ENCODE data around the gene ZNF507.

Gene ZNF507

DNA sequence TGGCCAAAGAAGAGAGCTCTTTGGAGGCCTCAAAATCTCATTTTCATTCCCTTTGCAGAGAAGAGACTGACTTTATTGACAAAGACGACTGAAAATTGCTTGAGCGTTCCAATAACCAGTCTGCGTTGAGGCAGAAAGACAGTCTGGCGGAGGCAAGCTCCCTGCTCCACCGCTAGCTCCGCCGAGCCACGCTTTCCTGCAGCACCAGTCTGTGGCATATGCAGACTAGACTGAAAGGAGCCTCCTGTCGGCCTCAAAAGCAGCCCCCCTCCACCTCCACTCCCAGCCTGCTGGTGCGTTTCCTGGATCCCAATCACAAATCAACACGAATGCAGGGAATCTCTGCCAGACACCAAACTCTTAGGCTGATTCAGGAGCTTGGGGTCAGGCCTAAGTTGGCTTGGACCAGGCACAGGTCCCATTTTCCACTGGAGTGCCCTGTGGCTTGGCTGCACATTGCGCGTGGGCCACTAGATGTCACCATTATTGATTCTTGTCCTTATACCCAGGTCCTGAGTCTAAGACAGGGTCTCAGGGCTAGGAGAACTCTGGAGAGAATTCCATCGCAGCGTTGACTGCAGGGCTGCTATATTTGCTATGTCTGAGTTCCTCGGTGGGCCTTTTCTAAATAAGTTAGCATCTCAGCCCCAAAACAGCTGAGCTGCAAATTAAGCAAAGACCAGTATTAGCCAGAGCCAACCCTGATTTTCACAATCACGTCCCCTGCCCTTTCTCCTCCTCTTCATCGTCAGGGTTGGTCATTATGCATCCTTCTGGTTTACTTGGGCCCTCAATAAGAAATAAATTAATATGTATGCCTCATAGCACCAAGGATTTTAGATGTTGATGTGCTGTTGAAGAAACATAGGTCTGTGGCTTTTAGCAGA, 5.2 kb upstream of the ZNF507 start:
- peak; percentile 44 for DNase-seq (ENCODE audit: low spot score)

DNA sequence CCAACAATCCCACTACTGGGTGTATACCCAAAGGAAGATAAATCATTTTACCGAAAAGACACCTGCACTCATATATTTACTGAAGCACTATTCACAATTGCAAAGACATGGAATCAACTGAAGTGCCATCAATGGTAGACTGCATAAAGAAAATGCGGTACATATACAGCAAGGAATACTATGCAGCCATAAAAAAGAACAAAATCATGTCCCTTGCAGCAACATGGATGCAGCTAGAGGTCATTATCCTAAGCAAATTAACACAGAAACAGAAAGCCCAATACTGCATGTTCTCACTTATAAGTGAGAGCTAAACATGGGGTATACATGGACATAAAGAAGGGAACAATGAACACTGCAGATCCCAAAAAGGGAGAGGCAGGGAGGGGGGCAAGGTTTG, 2.7 kb upstream of the ZNF507 start:
- no peak for DNase-seq (ENCODE audit: low spot score)

DNA sequence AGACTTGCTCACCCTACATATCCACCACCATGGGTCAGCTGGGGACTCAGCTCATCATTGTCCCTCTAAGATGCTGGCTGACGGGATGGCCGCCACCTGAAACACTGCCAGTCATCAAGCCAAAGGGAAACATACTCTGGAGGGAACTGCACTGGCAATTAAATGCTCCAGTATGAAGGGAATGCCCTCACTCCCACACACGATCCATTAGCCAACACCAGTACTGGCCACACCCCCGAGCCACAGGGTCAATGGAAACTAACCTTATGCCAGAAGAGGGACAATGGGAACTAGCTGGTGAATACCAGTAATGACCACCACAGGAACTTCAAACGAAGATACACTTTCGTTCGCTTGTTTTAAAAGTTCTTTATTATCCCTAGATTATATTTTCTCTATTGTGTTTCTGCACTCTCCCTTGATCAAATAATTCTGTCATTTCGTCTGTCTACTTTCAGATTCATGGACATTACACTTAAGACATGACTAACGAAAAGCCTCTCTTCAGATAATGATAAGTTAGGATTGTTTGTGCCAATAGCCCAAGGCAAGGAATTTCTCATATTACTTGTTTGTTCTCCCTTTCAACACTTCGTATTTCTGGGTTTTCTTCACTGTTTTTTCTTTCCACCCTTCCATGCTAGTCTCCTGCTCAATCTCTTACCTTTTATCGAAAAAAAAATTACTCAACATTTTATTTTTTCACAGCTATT, 1.7 kb upstream of the ZNF507 start:
- DNase-seq (ENCODE audit: low spot score) = no peak

DNA sequence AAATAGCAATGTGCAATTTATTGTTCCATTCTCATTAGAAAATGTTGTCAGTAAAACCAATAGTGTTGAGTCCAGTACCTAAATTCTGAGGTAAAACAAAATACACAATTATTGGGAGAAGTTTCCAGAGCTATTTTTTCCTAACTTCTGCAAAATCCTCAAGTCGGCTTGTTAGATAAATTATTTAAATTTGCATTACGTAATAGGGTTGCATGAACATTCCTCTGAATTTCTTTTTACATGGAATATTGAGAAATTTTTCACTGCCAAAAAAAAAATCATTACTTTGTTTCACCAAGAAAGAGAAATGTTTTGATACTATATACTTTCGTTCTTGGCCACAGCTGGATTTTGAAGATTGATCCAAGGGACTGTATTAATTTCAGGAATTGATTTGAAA, 1.5 kb downstream of the ZNF507 start:
- no peak for DNase-seq (ENCODE audit: low spot score)

DNA sequence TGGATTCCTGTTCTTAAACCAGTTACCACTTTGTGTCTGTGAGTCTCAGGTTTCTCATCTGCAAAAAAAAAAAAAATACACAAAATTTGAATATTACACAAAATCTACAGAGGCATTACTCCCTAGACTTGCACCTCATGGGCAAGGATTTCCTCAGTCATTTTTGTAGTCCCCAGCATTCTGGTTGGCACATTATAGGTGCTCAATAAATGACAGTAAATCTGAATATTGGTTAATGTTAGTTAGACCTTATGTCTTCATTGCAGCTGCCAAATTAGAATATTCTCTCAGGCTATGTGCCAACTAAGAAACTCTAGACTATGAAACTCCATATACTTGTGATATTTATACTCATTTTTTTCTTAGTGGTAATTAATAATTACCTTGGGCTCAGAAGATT, 2.2 kb downstream of the ZNF507 start:
- no peak for DNase-seq (ENCODE audit: low spot score)

DNA sequence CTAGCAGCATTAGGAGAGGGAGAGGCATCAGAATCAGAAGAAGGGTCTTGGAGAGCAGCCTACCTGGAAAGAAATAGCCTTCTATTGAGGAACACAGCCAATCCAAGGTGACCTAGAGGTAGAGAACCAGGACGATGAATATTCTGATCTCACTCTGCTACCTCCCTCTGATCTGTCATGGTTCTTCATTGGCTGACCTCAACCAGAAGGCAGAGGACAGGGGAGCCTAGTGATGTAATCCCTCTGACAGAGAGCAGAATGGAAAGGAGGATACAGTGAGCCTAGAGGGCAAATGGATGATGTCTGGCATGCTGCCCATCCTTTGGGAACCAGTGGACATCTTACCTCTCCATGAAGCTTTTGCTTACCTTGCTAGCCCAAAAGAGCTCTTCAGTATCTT, 3.6 kb downstream of the ZNF507 start:
- DNase-seq (ENCODE audit: low spot score) = no peak

DNA sequence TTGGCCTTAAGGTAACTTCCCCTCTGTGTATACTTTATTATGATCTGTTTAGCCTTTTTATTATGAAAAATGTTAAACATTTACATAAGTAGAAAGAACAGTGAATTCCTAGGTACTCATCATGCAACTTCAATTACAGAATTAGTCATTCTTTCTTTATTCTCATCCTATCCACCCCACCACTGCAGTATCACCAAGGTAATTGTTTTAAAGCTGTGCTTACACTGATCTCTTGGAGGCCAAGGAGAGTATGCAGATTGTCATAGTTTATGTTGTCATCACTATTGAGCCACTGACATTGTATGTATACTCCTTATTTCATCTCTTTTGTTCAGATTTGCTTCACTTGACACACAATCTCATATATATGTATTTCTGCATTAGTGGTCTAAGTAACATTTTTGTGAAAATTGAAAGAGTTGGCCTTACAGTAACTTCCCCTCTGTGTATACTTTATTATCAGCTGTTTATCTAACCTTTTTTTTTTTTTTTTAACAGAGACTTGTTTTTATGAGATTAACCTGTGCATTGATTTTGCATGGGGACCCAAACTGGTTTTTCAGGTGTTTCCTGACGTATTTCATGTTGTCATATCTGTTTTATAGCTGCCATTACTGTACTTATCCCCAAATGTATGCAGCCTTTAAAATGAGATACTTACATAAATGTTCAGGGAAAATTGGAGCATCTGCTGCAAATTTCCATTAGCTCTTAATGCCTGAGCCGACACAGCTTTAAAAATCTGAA, 4.5 kb downstream of the ZNF507 start:
- DNase-seq (ENCODE audit: low spot score) = no peak

DNA sequence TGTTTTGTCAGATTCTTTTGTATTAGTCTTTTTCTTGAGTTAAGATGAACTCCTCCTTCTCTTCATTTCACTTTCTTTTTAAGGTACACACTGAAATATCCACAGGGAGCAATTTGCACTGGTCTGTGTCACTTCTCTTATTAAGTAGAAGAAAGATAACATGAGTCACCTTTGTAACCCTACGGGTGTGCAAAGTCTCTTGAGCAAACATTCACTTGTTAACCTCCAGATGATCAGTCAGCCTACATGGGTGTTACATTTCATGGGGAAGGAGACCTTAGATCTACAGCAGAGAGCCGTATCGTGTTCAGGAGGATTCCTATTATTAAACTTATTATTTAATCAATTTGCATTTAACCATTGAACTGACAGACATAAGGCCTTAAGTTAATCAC, 5.1 kb downstream of the ZNF507 start:
- no peak for DNase-seq (ENCODE audit: low spot score)

DNA sequence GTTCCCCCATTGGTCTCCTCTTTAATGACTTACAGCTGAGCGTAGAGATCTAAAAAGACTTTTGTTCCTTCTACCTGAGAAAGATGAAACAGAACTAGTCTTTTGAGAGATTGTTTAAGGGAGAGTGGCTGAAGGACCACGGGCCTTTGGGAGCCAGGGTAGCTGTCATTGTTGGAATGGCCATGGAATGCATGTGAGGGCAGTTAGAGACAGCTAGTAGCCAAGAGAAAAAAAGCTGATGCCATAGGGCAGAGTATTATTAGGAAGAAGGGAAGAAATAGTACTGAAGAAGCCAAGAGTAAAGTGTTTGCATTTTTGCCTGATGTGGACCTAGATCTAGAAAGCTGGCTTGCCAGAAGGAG, 5.6 kb downstream of the ZNF507 start:
- DNase-seq (ENCODE audit: low spot score) = no peak

DNA sequence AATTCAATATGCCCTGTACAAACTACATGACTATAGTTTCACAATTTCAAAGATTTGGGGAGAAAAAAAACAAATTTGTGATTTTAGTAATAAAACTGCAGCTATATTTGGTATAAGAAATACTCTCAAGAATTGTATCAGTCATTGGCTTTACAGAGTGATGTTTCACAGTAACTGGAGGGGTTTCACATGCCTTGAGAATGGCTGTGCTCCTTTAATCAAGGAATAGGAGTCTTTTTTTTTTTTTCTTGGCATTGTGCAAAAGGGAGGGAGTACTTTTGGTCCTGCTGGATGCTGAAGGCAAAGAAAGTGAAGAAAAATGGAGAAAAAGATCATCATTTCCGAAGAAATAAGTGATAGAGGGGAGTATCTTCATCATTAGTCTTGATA, 6.8 kb downstream of the ZNF507 start:
- no peak for DNase-seq (ENCODE audit: low spot score)

DNA sequence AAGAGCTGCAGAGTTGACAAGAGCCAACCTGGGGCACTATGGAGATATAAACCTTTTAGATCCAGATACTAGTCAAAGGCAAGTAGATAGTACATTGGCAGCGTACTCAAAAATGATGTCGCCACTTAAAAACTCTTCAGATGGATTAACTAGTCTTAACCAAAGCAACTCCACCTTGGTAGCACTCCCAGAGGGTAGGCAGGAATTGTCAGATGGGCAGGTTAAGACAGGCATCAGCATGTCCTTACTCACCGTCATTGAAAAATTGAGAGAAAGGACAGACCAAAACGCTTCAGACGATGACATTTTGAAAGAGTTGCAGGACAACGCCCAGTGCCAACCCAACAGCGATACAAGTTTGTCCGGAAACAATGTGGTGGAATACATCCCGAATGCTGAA, 8.9 kb downstream of the ZNF507 start:
- DNase-seq (ENCODE audit: low spot score) = no peak

DNA sequence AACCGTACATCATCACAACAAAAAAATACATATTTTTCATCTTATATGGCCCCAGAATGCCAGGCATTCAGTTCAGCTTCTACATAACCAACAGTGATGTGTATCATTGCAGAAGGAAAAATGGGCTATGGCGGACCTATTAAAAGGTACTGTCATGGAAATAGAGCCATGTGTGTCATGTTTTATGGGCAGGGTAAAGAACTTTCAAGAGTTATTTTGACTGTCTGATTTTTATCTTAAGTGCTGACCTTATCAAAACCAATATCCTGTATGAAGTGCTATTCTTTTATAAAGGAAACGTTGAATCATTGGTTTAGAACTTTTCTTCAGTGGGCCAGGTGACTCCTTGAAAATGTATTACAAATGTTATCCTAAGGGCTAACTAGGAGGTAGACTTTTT, 9.9 kb downstream of the ZNF507 start:
- no peak for DNase-seq (ENCODE audit: low spot score)

DNA sequence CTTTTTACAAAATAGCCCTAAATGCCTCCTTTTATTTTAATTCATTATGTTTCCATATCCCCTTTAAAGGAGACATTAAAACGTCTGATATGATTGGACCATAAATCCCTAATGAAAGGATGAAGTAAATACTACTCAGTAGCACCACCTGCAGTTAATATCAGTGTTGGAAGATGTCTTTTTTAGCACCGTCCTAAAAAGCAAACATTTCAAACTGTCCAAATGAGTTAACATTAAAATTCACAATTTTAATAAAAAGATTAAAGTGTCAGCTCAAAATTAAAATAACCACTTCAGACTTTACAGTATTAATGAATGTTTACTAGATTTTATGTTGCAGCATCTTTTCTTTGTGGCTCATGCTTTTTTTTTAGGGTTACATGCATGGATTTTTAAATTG, 12.3 kb downstream of the ZNF507 start:
- DNase-seq (ENCODE audit: low spot score) = peak; percentile 17

DNA sequence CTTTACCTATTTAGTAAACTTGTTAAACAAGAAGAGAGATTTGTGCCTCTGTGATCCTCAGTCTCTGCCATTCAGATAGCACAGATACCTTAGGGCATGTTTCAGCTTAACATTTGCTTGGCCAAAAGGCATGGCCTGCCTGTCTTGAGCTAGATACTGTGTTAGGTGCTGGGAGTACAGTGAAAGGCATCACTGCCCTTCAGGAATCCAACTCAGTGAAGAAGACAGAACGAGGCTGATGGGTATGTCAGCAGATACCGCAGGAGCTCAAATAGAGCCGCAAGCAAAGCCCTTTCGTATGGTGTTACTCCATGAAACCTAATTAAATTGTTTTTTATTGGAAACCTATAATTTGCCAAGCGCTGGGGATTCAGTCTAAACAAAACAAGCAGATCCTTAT, 12.9 kb downstream of the ZNF507 start:
- DNase-seq (ENCODE audit: low spot score) = no peak

DNA sequence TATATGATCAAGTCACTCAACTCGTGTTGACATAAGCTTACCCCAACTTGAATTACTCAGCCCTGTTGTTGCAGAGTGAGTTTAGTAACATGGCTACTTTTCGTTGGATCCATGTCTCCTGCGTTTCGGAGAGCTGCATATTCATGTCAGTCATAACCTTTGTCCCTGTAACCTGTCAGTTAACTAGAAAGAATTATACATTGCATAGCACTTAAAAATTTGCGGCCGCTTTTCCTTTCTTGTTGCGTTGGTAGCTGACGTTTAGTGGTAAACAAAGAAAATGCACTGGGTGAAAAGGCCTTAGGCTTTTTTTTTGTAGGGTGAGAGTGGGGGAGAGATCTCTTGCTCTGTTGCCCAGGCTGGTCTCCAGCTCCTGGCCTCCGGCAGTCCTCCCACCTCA, 14.2 kb downstream of the ZNF507 start:
- no peak for DNase-seq (ENCODE audit: low spot score)

DNA sequence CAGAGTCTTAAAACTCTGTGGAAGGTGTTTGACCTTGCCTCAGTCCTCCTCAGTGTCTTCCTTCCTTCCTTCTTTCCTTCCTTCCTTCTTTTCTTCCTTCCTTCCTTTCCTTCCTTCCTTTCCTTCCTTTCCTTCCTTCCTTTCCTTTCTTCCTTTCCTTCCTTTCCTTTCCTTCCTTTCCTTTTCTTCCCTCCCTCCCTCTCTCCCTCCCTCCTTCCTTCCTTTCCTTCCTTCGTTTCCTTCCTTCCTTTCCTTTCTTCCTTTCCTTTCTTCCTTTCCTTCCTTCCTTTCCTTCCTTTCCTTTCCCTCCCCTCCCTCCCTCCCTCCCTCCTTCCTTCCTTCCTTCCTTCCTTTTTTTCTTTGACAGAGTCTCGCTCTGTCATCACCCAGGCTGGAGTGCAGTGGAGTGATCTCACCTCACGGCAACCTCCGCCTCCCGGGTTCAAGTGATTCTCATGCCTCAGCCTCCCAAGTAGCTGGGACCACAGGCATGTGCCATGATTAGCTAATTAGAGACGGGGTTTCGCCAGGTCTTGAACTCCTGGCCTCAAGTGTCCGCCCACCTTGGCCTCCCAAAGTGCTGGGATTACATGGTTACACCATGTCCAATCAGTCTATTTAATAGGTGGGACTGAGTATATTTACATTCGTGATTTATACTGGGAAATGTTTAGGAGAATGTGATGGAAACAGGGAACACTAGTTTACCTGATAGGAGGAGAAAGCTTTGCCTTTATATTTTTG, 16.3 kb downstream of the ZNF507 start:
- no peak for DNase-seq (ENCODE audit: low spot score)

DNA sequence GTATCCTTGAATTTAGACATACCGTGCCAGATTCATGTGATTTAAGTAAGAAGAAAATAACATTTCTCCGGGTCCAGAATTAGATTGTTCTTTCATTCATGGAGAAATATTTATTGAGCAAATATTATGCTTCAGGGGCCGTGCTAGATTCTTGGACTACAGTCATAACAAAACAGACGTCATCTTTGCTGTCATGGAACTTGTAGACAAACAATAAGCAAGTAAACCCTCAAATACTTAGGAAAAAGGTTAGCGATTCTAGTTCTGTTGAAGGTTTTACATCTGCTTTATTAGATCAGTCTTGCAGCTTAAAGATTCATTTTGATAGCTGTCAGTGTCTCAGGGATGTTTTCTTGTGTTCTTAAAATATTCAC, 16.9 kb downstream of the ZNF507 start:
- no peak for DNase-seq (ENCODE audit: low spot score)

DNA sequence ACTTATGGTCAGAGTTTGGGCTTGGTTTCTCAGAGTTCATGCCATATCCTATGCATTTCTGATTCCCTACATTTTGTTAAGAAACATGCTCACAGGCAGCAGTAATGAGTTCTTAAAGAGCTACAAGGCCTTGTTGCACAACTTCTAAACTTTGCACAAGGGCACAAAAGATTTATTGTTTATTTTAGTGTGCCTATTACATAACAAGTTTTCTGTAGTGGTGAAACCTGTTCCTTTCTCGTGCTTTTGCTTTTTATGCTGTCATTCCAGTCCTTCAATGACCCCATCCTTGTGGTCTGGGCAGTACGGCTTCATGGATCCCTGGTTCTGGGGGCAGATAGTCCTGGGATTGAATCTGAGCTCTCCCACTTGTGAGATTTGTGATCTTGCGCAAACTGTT, 17.8 kb downstream of the ZNF507 start:
- DNase-seq (ENCODE audit: low spot score) = no peak

DNA sequence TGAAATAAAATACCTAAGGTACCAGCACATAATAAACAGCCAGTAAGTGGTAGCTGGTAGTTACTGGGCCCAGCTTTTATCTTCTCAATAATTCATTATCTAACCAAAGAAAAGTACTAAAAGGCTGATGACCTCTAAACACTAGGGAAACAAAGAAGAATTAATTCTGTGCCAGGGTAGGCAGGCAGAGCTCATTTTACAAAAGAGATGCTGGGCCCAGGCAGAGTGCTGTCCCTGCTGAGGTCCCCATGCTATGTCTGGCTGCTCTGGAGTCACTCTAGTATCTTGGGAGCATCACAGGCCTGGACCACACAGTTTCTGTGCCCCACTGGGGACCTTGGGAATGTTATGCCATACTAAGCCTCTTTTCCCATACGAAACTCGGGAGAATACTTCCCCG, 18.2 kb downstream of the ZNF507 start:
- DNase-seq (ENCODE audit: low spot score) = no peak

DNA sequence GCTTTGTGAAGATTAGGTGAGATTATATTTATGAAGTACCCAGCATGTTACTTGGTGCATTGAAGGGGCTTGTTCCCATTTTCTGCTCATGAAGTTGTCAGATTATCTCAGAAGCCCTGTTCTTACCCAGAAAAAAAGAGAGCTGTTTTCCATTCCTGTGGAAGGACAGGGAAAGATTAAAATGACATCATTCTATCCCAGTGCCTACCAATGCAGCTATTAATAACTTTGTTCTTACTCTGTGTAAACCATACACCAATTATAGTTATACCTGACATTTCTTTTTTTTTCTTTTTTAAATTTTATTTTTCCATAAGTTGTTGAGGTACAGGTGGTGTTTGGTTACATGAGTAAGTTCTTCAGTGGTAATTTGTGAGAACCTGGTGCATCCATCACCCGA, 18.6 kb downstream of the ZNF507 start:
- no peak for DNase-seq (ENCODE audit: low spot score)

DNA sequence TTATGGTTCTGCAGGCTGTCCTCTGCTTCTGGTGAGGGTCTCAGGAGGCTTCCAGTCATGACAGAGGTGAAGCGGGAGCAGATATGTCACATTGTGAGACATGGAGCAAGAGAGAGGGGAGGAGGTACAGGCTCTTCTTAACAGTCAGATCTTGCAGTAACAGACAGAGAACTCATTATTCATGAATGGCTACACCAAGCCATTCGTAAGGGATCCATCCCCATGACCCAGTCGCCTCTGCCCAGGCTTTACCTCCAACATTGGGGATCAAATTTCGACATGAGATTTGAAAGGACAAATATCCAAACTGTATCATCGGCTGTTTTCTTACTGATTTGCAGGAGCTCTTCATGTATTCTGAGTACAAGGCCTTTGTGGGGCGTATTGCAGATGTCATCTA, 21.7 kb downstream of the ZNF507 start:
- DNase-seq (ENCODE audit: low spot score) = no peak

DNA sequence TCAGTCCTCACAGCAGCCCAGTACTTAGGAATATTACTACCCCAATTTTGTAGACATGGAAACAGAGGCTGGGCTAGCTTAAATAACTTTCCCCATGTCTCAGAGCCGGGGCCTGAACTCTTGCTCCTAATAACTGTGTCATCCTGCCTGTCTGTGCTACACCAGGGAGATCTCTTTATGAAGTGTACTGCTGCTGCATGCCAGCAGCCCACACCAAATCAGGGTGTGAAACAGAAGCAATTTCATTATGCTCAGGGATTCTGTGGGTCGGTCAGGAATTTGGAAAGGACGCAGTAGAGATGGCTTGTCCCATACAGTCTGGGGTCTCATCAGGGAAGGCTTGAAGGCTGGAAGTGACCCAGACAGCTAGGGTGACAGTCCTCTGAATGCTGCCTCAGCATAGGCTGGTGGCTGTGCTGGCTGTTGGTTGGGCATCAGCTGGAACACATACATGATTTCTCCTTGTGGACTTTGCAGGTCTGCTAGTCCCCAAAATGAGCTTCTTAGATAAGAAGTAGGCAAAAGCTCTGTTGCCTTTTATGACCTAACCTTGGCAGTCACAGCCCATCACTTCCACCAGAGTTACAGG, 22.6 kb downstream of the ZNF507 start:
- no peak for DNase-seq (ENCODE audit: low spot score)

Measured in kidney capillary endothelial cell (primary cell).